HTERT RPE-1 (cell line): ENCODE data around the gene STK11.

Experiments
- in situ Hi-C: fragments of 300-500 bp; cut with MboI; formaldehyde crosslinking; loops from 4 replicates; pipeline ENCODE4 v1.14.3; 2020; ENCODE audit warnings: low sequenced_read_pairs

STK11 gene, protein sequence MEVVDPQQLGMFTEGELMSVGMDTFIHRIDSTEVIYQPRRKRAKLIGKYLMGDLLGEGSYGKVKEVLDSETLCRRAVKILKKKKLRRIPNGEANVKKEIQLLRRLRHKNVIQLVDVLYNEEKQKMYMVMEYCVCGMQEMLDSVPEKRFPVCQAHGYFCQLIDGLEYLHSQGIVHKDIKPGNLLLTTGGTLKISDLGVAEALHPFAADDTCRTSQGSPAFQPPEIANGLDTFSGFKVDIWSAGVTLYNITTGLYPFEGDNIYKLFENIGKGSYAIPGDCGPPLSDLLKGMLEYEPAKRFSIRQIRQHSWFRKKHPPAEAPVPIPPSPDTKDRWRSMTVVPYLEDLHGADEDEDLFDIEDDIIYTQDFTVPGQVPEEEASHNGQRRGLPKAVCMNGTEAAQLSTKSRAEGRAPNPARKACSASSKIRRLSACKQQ

DNA sequence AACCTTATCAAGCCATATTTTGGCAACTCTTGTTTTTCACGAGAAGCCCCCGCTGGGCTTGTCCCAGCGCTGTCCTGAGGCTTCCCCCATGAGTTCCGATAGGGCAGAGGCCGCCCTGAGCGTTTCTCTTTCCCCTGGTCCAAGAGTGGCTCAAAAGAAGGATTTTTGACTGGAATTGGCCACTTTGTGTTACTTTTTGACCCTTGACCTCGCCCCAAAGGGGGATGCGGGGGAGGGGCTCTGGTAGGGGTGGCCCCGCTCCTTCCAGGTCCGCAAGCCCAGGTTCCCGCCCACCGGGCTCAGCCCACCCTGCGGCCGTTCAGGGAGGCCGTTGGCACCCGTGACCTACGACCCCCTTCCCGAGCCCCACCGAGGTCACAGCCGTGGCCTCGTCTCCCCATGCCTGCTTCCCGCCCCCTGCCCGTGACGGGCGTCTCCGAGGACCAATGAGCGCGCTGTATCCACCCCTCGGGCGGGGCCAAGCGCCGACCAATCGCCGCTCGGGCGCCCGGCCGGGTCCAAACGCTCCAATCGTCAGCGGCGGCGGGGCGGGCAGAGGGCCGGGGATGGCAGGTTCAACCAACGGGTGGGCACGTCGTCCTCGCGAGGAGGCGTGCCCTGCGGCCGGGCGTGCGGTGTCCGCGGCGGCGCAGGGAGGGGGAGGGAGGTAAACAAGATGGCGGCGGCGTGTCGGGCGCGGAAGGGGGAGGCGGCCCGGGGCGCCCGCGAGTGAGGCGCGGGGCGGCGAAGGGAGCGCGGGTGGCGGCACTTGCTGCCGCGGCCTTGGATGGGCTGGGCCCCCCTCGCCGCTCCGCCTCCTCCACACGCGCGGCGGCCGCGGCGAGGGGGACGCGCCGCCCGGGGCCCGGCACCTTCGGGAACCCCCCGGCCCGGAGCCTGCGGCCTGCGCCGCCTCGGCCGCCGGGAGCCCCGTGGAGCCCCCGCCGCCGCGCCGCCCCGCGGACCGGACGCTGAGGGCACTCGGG, at the start of gene STK11:
Gene STK11 (plus strand): TSS at position 665 of the 986 bp plus-strand sequence. CDS start 1,136 bp downstream, outside the sequence.
- in situ Hi-C loops: no loop called here

DNA sequence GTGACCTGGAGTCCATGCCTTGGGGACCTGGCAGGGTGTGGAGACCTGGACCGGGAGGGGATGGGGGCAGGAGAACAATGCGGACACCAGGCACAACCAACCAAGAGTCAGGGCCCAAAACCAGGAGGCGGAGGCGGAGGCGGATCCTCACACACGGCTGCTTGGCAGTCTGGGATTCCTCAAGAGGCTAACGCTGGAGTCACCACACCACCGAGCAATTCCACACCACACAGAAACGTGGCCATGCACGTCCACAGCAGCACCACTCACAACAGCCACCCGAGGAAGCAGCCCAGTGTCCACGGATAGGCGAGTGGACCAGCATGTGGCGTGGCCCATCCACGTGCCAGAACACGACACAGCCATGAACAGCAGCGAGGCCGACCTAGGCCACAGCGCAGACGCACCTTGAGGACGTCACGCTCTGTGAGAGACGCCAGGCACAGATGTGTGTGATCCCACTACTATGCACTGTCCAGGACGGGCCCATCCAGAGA, 49.2 kb upstream of the STK11 start:
- in situ Hi-C loops: no loop called here

DNA sequence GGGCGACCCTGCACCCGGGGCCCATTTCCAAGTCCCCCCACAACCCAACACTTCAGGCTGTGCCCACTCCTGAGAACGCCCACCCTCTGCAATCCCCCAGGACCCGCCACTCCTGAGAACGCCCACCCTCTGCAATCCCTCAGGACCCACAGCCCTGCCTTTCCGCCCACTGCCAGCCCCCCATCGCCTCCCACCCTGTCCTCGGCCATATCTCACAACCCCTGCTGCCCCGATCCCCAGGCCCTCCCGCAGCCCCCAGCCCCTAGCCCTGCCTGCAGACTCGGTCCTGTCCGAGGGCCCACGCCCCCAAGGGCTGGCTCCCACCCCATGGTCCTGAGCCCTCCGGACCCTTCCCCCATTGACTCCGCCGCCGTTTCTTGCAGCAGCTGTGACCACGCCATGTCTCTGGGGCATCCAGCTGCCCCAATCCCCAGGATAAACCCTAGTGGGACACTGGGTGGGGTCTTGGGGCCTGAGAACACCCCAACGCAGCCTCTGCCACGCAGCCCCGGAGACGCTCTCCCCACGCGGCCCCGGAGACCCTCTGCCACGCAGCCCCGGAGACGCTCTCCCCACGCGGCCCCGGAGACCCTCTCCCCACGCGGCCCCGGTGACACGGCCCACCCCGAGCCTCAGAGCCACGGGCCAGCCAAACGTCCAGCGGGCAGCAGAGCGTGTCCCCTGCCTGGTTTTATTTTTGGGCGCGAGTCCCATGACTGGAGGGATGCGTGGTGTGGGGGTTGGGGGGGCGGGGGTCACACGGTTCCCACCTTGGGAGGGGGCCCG, 48.6 kb upstream of the STK11 start:
- in situ Hi-C loops: no loop called here

DNA sequence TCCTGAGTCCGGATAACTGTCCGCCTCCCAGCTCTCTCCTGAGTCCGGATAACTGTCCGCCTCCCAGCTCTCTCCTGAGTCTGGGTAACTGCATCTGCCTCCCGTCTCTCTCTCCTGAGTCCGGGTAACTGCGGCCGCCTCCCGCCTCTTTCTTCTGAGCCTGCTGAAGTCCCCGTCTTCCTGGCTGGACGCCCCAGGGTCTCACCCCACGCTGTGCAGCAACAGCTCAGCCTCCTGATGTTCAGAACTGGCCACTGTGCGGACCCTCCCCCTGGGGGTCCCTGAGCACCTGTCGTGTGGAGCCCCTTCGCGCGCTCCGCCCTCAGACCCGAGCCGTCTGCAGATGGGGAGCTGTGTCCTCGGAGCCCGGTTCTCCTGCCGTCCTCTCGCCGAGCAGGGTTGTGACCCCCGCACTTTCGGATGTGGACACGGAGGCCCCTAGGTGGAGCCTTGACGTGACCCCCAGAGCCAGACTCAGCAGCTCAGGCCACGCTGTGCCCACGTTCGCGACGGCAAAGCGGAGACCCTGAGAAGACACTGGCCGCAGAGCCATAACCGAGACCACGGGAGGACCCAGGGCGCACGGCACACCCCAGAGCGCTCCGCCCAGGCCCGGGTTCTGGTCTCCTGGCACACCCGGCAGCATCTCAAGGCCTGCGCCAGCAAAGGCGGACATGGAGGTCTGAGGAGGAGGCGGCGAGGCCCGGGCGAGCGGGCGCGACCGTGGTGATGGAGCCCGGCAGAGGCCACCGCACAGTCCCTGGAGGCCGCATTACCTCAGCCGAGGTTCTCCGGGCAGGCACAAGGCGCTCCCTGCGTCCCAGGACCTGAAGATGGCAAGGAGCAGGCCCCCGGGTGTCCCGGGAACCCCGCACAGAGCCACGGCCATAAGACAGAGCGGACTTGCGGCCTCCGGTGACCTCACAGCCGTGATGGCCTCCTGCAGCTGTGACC, 47.4 kb upstream of the STK11 start:
- in situ Hi-C loops: no loop called here

DNA sequence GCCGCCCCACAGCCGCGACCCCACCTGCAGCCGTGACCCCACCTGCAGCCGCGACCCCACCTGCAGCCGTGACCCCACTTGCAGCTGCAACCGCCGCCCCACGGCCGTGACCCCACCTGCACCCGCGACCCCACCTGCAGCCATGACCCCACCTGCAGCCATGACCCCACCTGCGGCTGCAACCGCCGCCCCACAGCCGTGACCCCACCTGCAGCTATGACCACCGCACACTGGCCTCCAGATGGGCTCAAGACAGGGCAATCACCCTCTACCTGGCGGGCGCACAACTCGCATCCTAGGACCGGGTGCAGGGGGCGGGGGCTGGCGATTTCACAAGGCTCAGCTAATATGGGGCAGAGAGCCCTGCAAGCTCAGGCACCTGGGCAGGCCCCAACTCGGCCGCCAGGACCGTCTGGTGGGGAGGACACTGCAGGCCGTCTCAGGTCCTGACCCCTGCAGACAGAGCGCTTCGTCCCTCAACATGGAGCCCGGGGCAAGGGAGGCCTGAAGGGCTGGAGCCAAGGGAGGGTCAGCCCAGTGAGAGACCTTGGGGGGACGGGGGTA, 46.6 kb upstream of the STK11 start:
- in situ Hi-C loops: no loop called here

DNA sequence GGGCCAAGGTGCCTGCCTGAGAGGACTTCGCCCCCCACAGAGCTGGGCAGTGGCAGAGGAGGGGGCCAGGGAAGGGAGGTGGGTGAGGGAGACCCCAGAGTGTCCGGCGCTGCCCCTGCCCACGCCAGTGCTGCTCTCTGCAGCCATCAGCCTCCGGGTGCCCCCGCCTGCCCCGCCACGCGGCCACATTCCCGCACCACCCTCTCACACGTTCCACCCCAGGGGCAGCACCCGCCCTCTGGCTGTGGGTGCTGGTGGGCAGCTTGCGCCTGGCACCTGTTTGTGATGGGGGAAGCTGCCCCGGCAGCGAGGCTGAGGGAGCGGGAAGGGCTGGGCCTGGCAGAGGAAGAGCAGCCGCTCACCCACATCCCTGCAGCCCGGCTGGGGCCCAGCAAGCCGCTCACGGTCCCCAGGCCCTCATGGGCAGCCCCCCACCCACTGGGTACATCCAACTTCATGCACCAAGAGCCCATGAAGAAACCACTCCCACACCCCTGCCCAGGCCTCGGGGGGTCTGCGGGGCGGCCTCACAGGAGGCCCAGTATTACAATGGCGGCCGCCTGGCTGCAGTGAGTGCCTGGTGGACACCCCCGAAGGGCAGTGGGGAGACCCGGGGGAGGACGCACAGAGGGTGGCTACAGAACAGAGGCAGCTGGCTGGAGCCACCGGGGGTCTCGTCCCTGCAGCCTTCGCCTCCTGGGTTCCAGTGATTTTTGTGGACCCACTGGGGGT, 45.5 kb upstream of the STK11 start:
- in situ Hi-C loops: no loop called here

DNA sequence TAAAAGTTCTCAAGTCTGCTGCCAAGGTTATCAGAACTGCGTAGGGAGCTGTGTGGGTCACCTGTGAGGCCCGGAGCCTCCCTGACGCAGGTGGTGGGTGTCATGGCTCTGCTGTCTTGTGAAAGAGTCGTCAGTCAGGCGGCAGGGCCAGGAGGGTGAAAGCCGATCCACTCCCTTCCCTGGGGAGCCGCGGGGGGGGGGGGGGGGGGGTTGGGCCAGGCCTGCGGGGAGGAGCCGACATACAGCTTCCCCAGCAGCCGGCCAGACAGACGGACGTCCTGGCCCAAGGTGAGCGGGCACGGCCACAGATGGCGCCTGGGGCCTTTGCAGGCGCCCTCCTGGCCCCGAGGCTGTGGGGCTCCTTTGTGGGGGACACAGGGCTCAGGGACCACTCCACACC, 43.9 kb upstream of the STK11 start:
- in situ Hi-C loops: no loop called here

DNA sequence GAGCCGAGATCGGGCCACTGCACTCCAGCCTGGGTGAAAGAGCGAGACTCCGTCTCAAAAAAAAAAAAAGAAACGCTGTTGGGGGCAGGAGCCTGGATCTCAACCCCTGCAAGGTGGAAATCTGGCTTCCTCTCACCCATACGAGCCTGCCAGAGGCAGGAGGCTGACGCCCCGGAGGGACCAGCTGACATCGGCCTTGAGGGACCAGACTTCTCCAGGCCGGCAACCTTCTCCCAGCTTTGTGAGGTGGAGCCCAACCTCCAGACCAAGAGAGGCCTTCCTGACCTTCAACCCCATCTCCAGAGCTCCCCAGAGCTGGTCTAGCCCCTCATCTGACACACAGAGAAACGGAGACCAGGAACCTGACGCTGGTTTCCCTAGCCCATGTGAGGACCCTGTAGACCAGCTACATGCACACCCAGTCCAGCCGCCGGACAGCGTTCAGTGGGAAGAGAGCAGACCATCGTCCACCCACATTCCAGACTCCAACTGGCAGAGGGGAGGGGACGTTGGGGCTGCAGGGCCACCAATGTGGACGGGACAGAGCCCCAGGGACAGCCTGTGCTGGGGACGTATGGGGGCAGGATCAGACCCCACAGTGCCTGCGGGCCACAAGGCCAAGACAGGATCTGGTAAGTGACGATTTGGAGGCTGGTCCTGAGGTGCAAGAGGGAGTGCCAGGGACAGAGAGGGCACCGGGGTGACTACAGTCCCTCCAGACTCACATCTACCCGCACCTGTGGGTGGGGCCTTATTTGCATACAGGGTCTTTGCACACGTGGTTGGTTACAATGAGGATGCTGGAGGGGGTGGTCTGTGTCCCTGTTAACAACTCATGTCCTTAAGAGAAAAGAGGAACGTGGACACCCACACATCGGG, 42.9 kb upstream of the STK11 start:
- in situ Hi-C loops: no loop called here

DNA sequence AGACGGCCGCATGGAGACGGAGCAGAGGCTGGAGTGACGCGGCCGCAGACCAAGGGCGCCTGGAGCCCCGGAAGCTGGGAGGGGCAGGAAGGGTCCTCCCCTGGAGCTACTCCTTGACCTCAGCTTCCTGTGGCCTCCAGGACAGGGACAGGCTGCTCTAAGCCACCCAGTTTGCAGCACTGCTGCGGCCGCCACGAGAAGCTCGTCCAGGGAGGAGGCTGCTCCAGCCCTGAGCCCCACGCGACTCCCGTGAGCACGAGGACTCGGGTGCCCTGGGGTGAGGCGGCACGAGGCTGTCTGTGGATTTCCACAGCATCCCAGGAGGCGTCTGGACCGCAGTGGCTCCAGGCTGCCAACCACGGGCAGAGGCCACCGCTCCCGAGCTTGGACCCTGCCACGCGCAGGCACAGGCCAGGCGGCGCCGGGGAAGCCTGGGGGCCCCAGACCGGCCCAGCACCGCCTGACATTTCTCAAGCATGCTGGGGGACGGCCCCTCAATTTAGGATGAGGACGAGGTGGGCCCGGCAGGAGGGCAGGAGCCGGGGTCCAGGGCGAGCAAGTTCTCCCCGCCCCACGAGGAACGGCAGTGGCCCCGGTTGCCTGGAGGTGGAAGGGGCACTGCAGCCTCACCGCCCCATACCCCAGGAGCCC, 42.2 kb upstream of the STK11 start:
- in situ Hi-C loops: no loop called here

DNA sequence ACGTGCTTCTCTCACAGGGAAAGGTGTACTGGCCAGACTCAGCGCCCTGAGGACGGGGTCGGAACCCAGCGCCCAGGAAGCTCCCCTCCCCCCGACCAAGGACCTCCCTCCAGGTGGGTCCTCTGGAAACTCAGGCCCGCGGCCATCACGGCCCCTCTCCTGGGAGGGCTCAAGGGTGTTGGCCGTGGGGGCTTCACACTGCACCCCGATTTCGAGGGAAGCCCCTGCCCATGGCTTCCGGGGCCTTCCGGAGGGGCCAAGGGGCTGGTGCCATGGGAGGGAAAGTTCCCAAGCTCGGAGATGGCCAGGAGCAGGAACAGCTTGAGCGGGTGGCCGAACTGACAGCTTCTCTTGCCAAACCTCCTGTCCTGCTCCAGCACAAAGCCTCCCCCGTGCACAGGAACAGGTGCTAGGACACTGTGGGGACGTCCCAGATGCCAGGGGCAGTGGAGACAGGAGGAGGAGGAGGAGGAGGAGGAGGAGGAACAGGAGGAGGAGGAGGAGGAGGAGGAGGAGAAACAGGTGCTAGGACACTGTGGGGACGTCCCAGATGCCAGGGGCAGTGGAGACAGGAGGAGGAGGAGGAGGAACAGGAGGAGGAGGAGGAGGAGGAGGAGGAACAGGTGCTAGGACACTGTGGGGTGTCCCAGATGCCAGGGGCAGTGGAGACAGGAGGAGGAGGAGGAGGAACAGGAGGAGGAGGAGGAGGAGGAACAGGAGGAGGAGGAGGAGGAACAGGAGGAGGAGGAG, 41.5 kb upstream of the STK11 start:
- in situ Hi-C loops: no loop called here

DNA sequence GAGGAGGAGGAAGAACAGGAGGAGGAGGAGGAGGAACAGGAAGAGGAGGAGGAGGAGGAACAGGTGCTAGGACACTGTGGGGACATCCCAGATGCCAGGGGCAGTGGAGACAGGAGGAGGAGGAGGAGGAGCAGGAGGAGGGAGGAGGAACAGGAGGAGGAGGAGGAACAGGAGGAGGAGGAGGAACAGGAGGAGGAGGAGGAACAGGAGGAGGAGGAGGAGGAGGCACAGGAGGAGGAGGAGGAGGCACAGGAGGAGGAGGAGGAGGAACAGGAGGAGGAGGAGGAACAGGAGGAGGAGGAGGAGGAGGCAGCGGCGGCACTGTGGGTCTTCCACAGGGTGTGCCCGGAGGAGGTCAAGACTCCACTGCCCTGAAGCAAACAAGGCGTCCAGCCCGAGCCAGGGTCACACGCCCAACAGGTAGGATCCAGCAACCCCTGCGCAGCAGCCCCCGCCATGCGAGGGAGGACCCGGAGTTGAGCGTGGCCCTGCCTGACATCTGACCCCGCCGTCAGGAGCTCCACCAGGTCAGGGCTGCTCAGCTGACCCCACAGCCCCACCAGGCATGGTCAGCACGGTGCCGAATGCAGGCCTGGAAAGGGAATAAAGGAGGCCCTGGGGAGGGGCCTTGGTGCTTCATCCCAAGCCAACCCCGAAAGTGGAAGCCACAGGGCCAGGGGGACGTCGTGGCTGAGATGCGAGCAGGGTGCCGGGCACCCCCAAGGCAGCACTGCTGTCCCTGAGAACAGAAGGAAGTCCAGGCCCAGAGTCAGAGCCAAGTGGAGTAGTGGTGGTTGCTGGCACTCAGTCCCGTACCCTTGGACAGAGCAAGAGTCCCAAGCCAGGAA, 40.7 kb upstream of the STK11 start:
- in situ Hi-C loops: no loop called here

DNA sequence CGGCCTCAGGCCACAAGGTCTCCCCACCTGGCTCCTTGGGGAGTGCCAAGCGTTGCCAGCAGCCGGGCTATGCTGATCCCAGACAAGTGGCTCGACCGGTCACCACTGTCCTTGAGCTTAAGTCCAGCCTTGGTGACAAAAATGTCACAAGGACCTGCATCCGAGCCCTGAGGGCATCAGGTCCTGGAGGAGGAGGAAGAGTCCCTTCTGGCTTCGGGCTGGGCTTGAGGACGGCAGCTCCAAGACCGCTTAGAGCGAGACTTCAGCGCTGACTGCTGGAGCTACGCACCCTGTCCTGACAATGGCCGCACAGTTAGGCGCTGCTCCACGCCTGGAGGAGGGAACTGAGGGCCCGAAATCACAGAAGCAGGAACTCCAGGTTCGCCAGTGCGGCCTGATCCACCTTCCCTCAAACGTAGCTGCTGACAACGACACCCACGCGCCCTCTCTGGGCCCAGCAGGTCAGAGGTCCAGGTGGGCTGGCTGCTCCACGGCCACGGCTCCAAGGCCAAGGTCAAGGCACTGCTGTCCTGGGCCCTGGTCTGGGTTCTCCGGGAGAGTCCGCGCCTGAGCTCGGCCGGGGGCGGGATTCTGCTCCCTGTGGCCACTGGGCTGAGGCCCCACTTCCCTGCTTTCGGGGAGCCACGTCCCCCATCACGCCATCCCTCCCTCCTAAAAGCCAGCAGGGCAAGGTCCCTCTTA, 38.6 kb upstream of the STK11 start:
- in situ Hi-C loops: no loop called here

DNA sequence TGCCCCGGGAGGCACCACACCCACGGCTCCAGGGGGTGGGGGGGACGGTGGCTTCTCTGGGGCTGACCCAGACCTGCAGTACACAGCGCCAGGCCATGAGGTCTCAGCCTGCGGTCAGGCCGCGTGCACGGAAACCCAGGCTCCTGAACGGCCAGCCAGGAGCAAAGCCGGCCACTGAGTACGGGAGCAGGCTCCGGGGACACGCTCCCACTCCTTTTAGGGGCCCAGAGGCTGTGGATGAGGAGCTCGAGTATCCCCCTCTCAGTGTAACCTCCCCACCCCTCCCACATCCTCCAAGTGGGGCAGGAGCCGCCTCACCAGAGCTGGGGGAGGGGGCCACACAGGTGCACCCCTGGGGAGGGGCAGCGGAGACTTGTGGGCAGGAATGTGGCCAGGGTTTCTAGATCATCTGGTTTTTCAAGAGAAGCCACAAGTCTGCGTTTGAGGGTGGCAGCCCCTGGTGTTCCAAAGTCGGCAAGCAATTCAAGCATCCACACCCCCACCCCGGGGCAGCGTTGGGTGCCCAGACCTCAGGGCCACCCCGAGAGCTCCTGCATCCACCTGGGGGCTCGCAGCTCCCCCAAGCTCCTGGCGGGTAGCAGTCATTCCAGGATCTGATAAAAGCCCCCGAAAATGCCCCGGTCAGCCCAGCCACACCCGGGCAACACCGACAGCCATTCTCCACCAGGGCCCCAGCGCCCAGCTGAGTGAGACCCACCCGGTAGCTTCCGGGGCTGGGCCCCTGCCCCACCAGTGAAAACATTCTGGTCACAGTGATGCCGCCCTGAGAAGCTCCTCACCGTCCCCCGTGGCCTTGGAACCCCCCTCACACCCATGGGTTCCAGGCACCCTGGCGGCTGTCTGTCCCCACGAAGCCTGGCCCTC, 37.6 kb upstream of the STK11 start:
- in situ Hi-C loops: no loop called here
